GM18502 (cell line): ENCODE data around the gene LRMDA.

Experiments used
- ATAC-seq: cut with Tn5 transposase; IDR thresholded peaks from one replicate; pipeline ENCODE4 v1.9.1; 2021; ENCODE audit warnings: mild to moderate bottlenecking; ENCODE audit not compliant: unreplicated experiment, poor library complexity

Gene LRMDA

GRCh38 chr10:76074659-76075058 is 643.2 kb downstream of the LRMDA start:
- no peak for ATAC-seq

- ATAC-seq = no peak
These were observed 649.0 kb downstream of the LRMDA start for GRCh38 chr10:76080451-76080850.

GRCh38 chr10:76080991-76081390 is 649.6 kb downstream of the LRMDA start:
- ATAC-seq = no peak

- no peak for ATAC-seq
These were observed 650.8 kb downstream of the LRMDA start for GRCh38 chr10:76082232-76082631.

- ATAC-seq = no peak
These were observed 651.5 kb downstream of the LRMDA start for GRCh38 chr10:76082956-76083355.

- no peak for ATAC-seq
These were observed 653.8 kb downstream of the LRMDA start for GRCh38 chr10:76085002-76085816.

GRCh38 chr10:76085817-76086167 is 654.4 kb downstream of the LRMDA start:
- no peak for ATAC-seq

- ATAC-seq = no peak
These were observed 654.8 kb downstream of the LRMDA start for GRCh38 chr10:76086170-76086760.

- peak; percentile 59 for ATAC-seq
These were observed 655.6 kb downstream of the LRMDA start for GRCh38 chr10:76086761-76087639.

- ATAC-seq = no peak
These were observed 656.6 kb downstream of the LRMDA start for GRCh38 chr10:76088008-76088407.

GRCh38 chr10:76088980-76089379 is 657.6 kb downstream of the LRMDA start:
- no peak for ATAC-seq

GRCh38 chr10:76089556-76090180 is 658.2 kb downstream of the LRMDA start:
- ATAC-seq = no peak

GRCh38 chr10:76091926-76092325 is 660.5 kb downstream of the LRMDA start:
- ATAC-seq = no peak

GRCh38 chr10:76106611-76107010 is 675.2 kb downstream of the LRMDA start:
- no peak for ATAC-seq

GRCh38 chr10:76108563-76109359 is 677.3 kb downstream of the LRMDA start:
- no peak for ATAC-seq

GRCh38 chr10:76111404-76111803 is 680.0 kb downstream of the LRMDA start:
- ATAC-seq = no peak

GRCh38 chr10:76111986-76112825 is 680.8 kb downstream of the LRMDA start:
- ATAC-seq = no peak

- ATAC-seq = no peak
These were observed 681.4 kb downstream of the LRMDA start for GRCh38 chr10:76112826-76113150.

GRCh38 chr10:76113952-76114351 is 682.5 kb downstream of the LRMDA start:
- no peak for ATAC-seq
